HUES64 (cell line): ENCODE results near the gene DUS1L. TPM values are rescaled to one million over a fixed set of nuclear protein-coding genes. Genes with fewer than 3 reads are reported as not detected.

Experiments
- H3K27ac ChIP-seq: 2 replicates; pipeline ENCODE4 v1.7.0; 2013; ENCODE audit warnings: low read depth, low read length, inconsistent platforms
- H3K27me3 ChIP-seq: 2 replicates; pipeline ENCODE4 v1.6.1; 2013; ENCODE audit warnings: mild to moderate bottlenecking, low read length; ENCODE audit not compliant: insufficient read depth
- H3K36me3 ChIP-seq: 2 replicates; pipeline ENCODE4 v1.6.1; 2013; ENCODE audit warnings: mild to moderate bottlenecking, low read length; ENCODE audit not compliant: insufficient read depth
- H3K4me1 ChIP-seq: 2 replicates; pipeline ENCODE4 v1.6.1; 2013; ENCODE audit warnings: mild to moderate bottlenecking, low read length, moderate library complexity; ENCODE audit not compliant: insufficient read depth
- H3K4me3 ChIP-seq: 2 replicates; pipeline ENCODE4 v1.5.1; 2013; ENCODE audit warnings: mild to moderate bottlenecking, low read length, moderate library complexity
- H3K9ac ChIP-seq: 2 replicates; pipeline ENCODE4 v1.6.1; 2013; ENCODE audit warnings: mild to moderate bottlenecking, low read depth, low read length
- H3K9me3 ChIP-seq: 2 replicates; pipeline ENCODE4 v1.6.1; 2013; ENCODE audit warnings: low read depth, low read length; ENCODE audit not compliant: insufficient read depth
- WGBS: fragments of 150-250, 120-280 bp; methylation state at CpG from one replicate; pipeline ENCODE4 v1.1.7; 2013; ENCODE audit warnings: missing lambda C conversion rate; 5-methylcytosine and 5-hydroxymethylcytosine counted together
- polyA plus RNA-seq, 2 experiments: library from polyadenylated mRNA; stranded (reverse); fragments of 50-300 nt; gene quantifications; one replicate each; pipeline ENCODE4 v1.2.3, GENCODE V29; 2013

The DUS1L gene
- 60.5 TPM for polyA plus RNA-seq (2013, experiment 1 of 2)
- 61.0 TPM for polyA plus RNA-seq (2013, experiment 2 of 2)

DNA sequence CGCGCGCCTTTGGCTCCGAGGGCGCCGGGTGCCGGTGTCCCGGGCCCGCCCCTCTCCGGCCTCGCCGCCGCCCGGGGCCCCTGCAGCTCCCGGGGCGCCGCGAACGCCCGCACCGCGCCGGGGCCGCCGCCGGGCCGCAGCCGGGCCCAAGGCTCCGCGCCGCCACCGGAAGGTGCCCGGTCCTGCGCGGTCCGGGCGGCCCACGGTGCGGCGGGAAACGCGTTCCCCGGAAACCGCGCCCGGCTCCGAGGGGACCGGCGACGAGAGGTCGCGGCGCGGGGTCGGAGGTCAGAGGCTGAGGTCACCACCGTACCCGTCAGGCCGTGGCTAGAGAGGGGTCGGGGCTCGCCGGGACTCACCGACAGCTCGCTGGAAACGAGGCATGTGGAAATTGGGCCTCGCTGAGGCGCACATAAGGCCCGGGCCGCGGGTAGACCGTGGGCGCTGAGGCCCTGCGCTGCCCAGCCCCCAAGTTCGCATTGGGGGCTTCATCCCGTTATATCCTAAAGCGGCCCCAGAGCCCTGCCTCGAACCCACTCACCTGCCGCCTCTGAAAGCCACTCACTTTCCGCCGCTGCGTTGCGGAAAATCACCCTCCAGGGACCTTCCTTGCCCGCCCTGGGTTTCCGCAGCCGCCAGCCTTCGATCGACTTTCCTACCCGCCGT, at the start of gene DUS1L:
Gene DUS1L (minus strand): TSS at position 167 of the 666 bp plus-strand sequence. CDS start 745 bp downstream, outside the sequence.
- WGBS: 11% methylated on average over 88 of the region's 88 CpGs
- H3K4me1 ChIP-seq: no peaks in the 10 kb centered on the region

GRCh38 chr17:82114872-82115271, 49.3 kb upstream of the DUS1L start:
- Histone ChIP-seq H3K27ac (no peak overlapping the region), H3K9ac (no peak overlapping the region), H3K9me3 (no peaks in the 10 kb centered on the region), H3K4me3 (no peak overlapping the region), H3K36me3 (no peaks in the 10 kb centered on the region), H3K27me3 (no peaks in the 10 kb centered on the region), H3K4me1 (peaks cover 6% of the 10 kb centered on the region; the same call in 1 of the 2 replicates)
- 98% methylated on average over 9 of the region's 9 CpGs for WGBS

More for the DNA sequence above, at the start of gene DUS1L:
- H3K9me3 ChIP-seq: no peaks in the 10 kb centered on the region
- H3K27ac ChIP-seq: no peak within 1 kb of the TSS
- peak within 1 kb of the TSS; percentile 91 for H3K9ac ChIP-seq
- peak within 1 kb of the TSS; percentile 87 for H3K4me3 ChIP-seq
- H3K36me3 ChIP-seq: peaks cover 32% of the 10 kb centered on the region
- H3K27me3 ChIP-seq: no peaks in the 10 kb centered on the region

GRCh38 chr17:82114447-82114846, 48.8 kb upstream of the DUS1L start:
- H3K4me1 ChIP-seq: peaks cover 6% of the 10 kb centered on the region; the same call in 1 of the 2 replicates
- WGBS: 94% methylated on average over 10 of the region's 10 CpGs
- H3K9me3 ChIP-seq: no peaks in the 10 kb centered on the region
- H3K27ac ChIP-seq: no peak overlapping the region
- H3K9ac ChIP-seq: no peak overlapping the region
- H3K27me3 ChIP-seq: no peaks in the 10 kb centered on the region
- no peak overlapping the region for H3K4me3 ChIP-seq
- H3K36me3 ChIP-seq: no peaks in the 10 kb centered on the region

DNA sequence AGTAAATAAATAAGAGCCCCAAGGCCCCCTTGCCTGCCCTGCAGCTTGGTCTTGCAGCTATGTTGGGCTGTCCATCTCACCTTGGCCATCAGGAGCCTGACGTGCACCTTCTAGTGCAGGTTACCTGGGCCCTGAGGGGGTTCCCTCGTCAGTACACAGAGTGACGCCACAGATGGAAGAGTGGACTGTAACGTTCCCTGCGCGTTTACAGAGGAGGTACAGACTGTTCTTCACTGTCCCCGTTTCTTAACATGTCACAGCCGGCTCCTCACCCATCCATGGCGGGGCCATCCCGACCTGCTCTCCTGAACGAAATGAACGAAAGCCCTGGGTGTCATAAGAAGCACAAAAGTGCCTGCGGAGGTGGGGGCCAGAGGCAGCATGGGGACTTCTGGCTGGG, 48.3 kb upstream of the DUS1L start:
- WGBS: 91% methylated on average over 13 of the region's 13 CpGs
- Histone ChIP-seq H3K9me3 (no peaks in the 10 kb centered on the region), H3K9ac (no peak overlapping the region), H3K36me3 (no peaks in the 10 kb centered on the region), H3K4me3 (no peak overlapping the region), H3K27ac (no peak overlapping the region), H3K27me3 (no peaks in the 10 kb centered on the region), H3K4me1 (peaks cover 6% of the 10 kb centered on the region; the same call in 1 of the 2 replicates)

GRCh38 chr17:82113422-82113821, 47.8 kb upstream of the DUS1L start:
- no peak overlapping the region for H3K27ac ChIP-seq
- WGBS: 93% methylated on average over 9 of the region's 9 CpGs
- no peaks in the 10 kb centered on the region for H3K27me3 ChIP-seq

DNA sequence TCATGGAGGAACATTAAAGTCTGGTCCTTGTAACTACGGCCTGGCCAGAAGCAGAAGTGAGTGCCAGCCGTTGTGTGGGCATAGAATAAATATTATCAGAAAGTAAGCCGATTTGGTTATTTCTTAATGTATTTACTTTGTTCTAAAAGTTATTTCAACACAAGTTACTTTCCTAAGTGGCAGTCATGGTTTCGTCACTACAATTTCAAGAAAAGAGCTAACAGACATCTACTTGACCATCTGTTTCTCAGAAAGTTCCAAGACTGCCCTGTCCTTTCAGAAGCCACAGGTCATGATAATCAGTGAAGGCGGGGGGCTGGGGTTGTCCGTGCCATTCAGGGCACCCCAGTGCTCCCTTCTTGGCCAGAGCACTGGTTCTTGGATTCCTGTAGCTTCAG, 47.3 kb upstream of the DUS1L start:
- 97% methylated on average over 5 of the region's 6 CpGs for WGBS
- no peak overlapping the region for H3K27ac ChIP-seq
- no peak overlapping the region for H3K9ac ChIP-seq
- H3K4me1 ChIP-seq: no peaks in the 10 kb centered on the region
- H3K4me3 ChIP-seq: no peak overlapping the region
- H3K9me3 ChIP-seq: no peaks in the 10 kb centered on the region
- H3K36me3 ChIP-seq: no peaks in the 10 kb centered on the region
- H3K27me3 ChIP-seq: no peaks in the 10 kb centered on the region

More at GRCh38 chr17:82113422-82113821, 47.8 kb upstream of the DUS1L start:
- Histone ChIP-seq H3K4me1 (peaks cover 3% of the 10 kb centered on the region; the same call in 1 of the 2 replicates), H3K9me3 (no peaks in the 10 kb centered on the region), H3K36me3 (no peaks in the 10 kb centered on the region), H3K4me3 (no peak overlapping the region), H3K9ac (no peak overlapping the region)

GRCh38 chr17:82112181-82112913, 46.7 kb upstream of the DUS1L start:
- WGBS: 95% methylated on average over 18 of the region's 18 CpGs
- Histone ChIP-seq H3K9ac (no peak overlapping the region), H3K9me3 (no peaks in the 10 kb centered on the region), H3K4me1 (no peaks in the 10 kb centered on the region), H3K4me3 (no peak overlapping the region), H3K36me3 (no peaks in the 10 kb centered on the region), H3K27me3 (no peaks in the 10 kb centered on the region), H3K27ac (no peak overlapping the region)

DNA sequence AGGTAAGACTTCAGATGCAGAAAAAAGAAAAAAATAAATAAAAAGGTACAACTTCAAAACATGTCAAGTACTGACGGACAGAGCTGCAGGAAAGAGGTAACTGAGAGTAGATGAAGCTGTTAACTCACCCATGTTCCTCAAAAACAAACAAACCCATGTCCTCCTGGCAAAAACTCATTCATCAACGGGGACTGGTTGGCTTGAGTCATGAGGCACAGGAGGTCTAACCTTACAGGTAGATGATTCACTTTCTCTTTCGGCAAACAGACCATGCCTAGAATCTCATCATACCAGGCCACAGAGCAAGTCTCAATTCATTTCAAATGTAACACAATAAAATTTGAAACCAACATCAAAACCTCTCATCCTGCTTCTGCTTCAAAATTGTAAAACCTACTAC, 44.7 kb upstream of the DUS1L start:
- no peaks in the 10 kb centered on the region for H3K36me3 ChIP-seq
- H3K9me3 ChIP-seq: no peaks in the 10 kb centered on the region
- H3K9ac ChIP-seq: no peak overlapping the region
- H3K27me3 ChIP-seq: no peaks in the 10 kb centered on the region
- peaks cover 9% of the 10 kb centered on the region for H3K4me1 ChIP-seq
- H3K4me3 ChIP-seq: no peak overlapping the region
- no peak overlapping the region for H3K27ac ChIP-seq
- WGBS: 97% methylated on average over 3 of the region's 3 CpGs

GRCh38 chr17:82108961-82109475, 43.4 kb upstream of the DUS1L start:
- no peak overlapping the region for H3K4me3 ChIP-seq
- H3K4me1 ChIP-seq: peaks cover 12% of the 10 kb centered on the region
- no peaks in the 10 kb centered on the region for H3K9me3 ChIP-seq
- no peaks in the 10 kb centered on the region for H3K36me3 ChIP-seq
- WGBS: 96% methylated on average over 14 of the region's 14 CpGs
- H3K27me3 ChIP-seq: no peaks in the 10 kb centered on the region
- no peak overlapping the region for H3K27ac ChIP-seq
- no peak overlapping the region for H3K9ac ChIP-seq

- no peaks in the 10 kb centered on the region for H3K27me3 ChIP-seq
- H3K4me1 ChIP-seq: peaks cover 16% of the 10 kb centered on the region
- no peaks in the 10 kb centered on the region for H3K36me3 ChIP-seq
- 91% methylated on average over 19 of the region's 19 CpGs for WGBS
- no peak overlapping the region for H3K4me3 ChIP-seq
- no peak overlapping the region for H3K27ac ChIP-seq
- H3K9ac ChIP-seq: no peak overlapping the region
- H3K9me3 ChIP-seq: no peaks in the 10 kb centered on the region
These were observed 42.9 kb upstream of the DUS1L start for GRCh38 chr17:82108496-82108945.

DNA sequence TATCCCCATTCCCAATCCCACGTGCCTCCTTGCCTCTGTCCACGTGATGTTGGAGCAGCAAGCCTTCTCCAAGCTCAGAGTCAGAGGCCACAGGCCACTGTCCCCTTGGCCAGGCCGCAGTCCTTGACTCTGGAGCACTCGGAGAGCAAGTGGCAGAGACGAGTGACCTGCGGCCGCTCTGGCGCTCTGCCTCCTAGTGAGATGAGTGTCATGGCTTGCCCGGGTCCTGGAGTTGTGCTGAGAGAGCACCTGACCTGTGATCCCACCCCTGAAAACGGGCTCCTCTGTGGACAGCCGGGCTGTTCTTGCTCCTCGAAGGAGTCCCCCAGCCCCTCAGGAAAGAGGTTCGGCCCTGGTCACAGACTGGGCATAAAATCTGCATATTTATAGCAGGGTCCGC, 42.4 kb upstream of the DUS1L start:
- Histone ChIP-seq H3K4me1 (peaks cover 17% of the 10 kb centered on the region), H3K9me3 (no peaks in the 10 kb centered on the region), H3K4me3 (no peak overlapping the region), H3K27ac (no peak overlapping the region), H3K36me3 (no peaks in the 10 kb centered on the region), H3K9ac (no peak overlapping the region), H3K27me3 (no peaks in the 10 kb centered on the region)
- WGBS: 89% methylated on average over 14 of the region's 14 CpGs
